ENCODE data around the gene ADAMTS14.
"Not testable (repeated sequence)": the region's sequence is repeated elsewhere in the genome, so short reads cannot be mapped to it uniquely, and the experiment has no call there.

Gene ADAMTS14

DNA sequence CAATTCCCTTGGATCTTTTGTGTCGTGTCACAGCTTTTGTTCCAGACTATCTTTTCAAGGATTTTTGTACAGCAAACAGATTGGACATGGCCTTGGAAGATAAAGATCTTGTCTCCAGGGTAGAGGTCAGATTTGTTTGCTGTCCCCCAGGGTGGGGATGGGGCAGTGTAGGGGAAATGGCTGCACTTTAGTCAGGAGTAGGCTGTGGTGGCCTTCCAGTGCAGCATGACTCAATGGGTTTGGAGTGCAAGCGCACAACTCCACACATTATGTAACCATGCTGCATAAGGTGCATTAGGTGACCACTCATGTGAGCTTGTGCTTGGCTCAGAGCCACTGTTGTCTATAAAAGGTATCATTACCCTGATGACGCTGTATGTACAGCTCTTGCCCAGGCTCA is 23.9 kb upstream of the ADAMTS14 start:
- no peak for TF ChIP-seq ZNF274 (IDR thresholded peaks at IDR 0.05; ENCODE audit: low read depth, low read length)
- no peak overlapping the region for H3K4me3 ChIP-seq (ENCODE audit: low read length)

DNA sequence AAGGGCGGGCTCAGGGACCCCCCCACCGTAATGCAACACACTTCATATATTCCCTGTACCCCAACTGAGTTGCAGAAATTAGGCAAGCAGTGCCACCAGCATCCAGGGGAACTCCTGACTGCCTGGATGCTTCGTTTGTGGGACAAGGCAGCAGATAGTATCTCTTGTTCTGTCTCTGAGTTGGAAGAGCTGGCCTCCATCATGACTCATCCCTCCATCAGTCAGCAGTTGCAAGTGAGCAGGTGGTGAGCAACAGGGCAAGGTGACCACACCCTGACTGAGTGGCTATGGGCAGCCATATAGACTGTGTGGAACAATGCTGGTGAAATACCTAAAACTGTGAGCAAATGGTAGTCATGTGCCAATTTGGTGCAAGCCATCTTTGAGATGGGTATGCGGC is 22.8 kb upstream of the ADAMTS14 start:
- H3K4me3 ChIP-seq (ENCODE audit: low read length) = no peak overlapping the region
- TF ChIP-seq ZNF274 (IDR thresholded peaks at IDR 0.05; ENCODE audit: low read depth, low read length) = no peak

DNA sequence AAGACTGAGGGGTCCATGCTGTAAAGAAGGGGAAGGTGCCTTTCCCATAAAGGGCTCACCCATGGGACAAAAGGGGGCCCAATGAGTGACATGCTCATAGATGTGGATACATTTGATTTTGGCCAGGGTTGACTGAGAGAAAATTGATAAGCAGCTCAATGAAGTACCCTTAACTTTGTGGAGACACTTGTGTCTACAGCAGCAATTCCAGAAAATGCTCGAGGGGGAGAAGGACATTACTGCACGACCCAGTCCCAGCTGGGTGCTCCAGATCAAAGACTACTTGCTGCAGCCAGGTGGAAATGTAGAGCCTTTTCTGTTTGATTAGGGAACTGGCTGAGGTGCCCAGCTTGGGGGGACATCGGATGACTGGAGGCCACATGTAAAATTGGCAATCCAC is 22.2 kb upstream of the ADAMTS14 start:
- TF ChIP-seq ZNF274 (IDR thresholded peaks at IDR 0.05; ENCODE audit: low read depth, low read length) = no peak
- H3K4me3 ChIP-seq (ENCODE audit: low read length) = no peak overlapping the region

DNA sequence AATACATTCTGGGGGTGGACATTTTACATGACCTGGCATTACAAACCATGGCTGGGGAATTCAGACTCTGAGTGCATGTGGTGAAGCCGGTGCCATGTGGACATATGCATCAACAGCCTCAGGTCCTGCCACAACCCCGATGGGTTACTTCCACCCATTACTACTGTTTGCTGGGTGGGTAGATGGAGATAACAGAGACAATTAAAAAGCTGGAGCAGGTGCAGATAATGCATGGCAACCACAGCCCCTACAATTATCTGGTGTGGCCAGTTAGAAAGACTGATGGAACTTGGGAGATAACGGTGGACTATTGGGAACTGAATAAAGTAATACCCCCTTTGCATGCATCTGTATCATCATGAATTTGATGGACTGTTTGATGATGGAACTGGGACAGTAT is 21.6 kb upstream of the ADAMTS14 start:
- no peak overlapping the region for H3K4me3 ChIP-seq (ENCODE audit: low read length)
- TF ChIP-seq ZNF274 (IDR thresholded peaks at IDR 0.05; ENCODE audit: low read depth, low read length) = no peak

DNA sequence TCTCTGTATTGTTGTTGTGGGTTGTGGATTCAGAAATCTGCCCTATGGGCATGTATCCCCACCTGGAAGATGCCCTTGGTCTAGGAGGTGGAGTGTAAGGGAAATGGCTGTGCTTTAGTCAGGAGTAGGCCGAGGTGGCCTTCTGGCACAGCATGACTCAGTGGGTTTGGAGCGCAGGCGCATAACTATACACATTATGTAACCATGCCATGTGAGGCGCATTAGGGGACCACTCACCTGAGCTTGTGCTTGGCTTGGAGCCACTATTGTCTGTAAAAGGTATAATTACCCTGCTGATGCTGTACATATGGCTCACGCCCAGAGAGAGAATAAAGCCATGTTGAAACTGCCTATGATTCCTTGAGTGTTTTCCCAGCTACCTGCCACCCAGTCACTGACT is 20.6 kb upstream of the ADAMTS14 start:
- TF ChIP-seq ZNF274 (IDR thresholded peaks at IDR 0.05; ENCODE audit: low read depth, low read length) = no peak
- no peak overlapping the region for H3K4me3 ChIP-seq (ENCODE audit: low read length)

DNA sequence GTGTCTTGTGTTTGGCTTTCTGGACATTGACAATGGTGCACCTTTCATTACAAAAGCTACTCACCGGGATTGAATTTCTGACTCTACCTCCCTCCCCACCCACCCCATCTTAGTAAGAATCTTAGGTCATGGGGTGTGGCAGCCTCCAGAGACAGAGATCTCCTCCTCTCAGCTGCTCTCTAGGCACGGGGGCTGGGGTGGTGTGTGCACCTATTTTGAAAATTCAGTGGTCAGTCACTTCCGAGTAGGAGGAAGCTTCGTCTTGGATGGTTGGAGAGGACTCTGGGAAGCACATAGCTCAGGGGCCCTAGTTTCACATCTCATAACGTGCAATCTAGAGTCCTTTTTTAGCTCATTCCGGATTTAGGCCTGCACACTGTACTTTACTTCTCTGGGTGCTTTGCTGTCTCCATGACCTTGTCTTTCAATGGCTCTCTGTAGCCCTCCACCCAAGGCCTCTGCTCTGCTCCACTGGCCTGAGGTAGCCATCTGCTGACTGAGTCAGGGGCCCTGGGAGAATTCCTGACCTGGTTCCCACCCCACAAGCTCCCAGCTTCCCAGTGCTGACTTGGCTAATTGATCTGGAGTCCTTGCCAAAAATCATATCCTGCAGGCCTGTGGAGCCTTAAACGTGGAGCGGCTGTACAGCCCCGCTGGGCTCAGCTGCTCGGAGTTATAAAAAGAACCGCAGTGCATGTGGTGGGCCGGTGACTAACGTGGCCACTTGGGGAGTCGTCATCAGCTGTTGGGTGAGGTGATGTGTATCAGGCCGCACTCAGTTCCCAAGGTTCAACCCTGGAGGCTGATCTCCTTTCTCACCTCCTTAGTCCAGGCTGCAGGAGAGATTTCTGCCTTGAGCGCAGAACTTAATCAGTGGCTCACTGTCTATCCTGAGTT is 19.3 kb upstream of the ADAMTS14 start:
- H3K4me3 ChIP-seq (ENCODE audit: low read length) = no peak overlapping the region
- no peak for TF ChIP-seq ZNF274 (IDR thresholded peaks at IDR 0.05; ENCODE audit: low read depth, low read length)

DNA sequence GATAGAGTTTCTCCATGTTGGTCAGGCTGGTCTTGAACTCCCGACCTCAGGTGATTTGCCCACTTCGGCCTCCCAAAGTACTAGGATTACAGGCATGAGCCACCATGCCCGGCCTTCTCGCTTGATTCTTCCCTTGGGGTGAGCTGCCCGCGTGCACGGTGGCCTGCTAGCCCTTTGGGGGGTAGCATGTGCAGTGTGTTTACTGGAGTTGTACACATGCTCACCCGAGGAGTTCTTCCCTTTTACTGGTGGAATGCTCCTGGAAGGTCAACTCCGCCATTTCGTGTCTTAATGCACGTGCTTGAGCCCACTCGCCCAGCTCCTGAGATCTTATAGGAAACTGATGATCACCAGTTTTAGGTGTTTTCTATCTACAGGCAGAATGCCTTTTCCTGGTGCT is 17.0 kb upstream of the ADAMTS14 start:
- no peak for TF ChIP-seq ZNF274 (IDR thresholded peaks at IDR 0.05; ENCODE audit: low read depth, low read length)
- no peak overlapping the region for H3K4me3 ChIP-seq (ENCODE audit: low read length)

DNA sequence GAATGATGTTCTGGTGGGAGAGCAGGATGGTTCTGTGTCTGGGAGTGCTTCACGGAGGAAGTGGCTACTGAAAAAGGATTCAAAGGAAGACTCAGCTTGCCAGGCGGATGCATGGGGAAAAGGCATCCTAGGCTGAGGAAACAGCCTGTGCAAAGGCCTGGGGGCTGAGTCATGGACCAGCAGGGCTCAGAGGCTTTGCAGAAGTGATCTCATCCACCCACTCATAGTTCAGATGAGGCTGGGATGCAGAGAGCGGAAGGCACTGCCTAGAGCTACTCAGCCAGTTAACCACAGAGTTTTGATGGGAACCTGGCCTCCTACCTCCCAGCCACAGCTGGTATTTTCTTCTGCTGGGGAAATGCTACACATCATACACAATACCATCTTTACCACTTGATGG is 15.8 kb upstream of the ADAMTS14 start:
- TF ChIP-seq ZNF274 (IDR thresholded peaks at IDR 0.05; ENCODE audit: low read depth, low read length) = no peak
- H3K4me3 ChIP-seq (ENCODE audit: low read length) = no peak overlapping the region

DNA sequence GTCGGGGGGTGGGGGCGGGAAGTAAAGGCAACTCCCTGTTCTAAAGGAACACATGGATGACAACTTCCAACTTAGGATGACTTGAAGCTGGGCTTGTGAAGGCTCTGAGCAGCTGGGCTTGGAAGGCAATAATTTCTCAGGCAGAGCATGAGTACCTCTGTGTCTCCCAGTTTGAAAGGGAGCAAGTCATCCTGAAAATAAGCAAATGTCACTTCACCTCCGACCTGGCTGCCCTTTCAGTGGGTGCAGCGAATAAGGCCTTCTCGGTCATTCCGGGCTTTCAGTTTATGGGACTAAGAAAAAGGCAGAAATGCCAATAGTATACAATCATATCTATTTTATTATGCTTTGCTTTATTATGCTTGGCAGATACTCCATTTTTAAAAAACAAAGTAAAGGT is 15.3 kb upstream of the ADAMTS14 start:
- TF ChIP-seq ZNF274 (IDR thresholded peaks at IDR 0.05; ENCODE audit: low read depth, low read length) = no peak
- no peak overlapping the region for H3K4me3 ChIP-seq (ENCODE audit: low read length)

DNA sequence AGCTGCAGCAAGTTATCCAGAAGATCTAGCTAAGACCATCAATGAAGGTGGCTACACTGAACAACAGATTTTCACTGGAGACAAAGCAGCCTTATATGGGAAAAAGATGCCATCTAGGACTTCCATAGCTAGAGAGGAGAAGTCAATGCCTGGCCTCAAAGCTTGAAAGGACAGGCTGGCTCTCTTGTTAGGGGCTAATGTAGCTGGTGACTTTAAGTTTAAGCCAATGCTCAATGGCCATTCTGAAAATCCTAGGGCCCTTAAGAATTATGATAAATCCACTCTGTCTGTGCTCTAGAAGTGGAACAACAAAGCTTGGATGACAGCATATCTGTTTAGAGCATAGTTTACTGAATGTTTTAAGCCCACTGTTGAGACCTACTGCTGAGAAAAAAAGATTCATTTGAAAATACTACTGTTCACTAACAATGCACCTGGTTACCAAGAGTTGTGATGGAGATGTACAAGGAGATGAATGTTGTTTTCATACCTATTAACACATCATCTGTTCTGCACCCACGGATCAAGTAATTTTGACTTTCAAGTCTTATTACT is 13.6 kb upstream of the ADAMTS14 start:
- no peak overlapping the region for H3K4me3 ChIP-seq (ENCODE audit: low read length)
- TF ChIP-seq ZNF274 (IDR thresholded peaks at IDR 0.05; ENCODE audit: low read depth, low read length) = no peak

DNA sequence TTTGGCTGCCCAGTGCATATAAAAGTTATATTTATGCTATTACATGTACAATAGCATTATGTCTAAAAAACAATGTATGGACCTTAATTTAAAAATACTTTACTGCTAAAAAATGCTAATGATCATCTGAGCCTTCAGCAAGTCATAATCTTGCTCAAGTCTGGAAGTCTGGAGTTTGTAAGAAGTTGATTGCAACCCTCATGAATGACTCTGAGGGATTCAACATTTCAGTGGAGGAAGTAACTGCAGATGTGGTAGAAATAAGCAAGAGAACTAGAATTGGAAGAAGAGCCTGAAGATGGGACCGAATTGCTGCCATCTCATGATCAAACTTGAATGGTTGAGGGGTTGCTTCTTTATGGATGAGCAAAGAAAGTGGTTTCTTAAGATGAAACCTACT is 13.0 kb upstream of the ADAMTS14 start:
- no peak for TF ChIP-seq ZNF274 (IDR thresholded peaks at IDR 0.05; ENCODE audit: low read depth, low read length)
- H3K4me3 ChIP-seq (ENCODE audit: low read length) = no peak overlapping the region

DNA sequence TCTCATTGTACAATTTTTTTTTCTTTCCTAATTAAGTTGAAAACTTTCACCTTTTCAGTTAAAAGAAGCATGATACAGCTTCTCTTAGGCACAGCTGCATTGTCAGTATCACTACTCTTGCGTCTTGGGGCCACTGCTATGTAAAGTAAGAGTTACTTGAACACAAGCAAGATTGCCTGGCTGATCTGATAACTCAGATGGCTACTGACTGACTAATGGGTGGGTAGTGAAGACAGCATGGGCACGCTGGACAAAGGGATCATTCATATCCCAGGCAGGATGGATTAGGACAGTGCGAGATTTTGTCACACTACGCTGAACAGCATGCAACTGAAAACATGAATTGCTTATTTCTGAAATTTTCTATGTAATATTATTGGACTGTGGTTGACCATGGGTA is 11.6 kb upstream of the ADAMTS14 start:
- TF ChIP-seq ZNF274 (IDR thresholded peaks at IDR 0.05; ENCODE audit: low read depth, low read length) = no peak

DNA sequence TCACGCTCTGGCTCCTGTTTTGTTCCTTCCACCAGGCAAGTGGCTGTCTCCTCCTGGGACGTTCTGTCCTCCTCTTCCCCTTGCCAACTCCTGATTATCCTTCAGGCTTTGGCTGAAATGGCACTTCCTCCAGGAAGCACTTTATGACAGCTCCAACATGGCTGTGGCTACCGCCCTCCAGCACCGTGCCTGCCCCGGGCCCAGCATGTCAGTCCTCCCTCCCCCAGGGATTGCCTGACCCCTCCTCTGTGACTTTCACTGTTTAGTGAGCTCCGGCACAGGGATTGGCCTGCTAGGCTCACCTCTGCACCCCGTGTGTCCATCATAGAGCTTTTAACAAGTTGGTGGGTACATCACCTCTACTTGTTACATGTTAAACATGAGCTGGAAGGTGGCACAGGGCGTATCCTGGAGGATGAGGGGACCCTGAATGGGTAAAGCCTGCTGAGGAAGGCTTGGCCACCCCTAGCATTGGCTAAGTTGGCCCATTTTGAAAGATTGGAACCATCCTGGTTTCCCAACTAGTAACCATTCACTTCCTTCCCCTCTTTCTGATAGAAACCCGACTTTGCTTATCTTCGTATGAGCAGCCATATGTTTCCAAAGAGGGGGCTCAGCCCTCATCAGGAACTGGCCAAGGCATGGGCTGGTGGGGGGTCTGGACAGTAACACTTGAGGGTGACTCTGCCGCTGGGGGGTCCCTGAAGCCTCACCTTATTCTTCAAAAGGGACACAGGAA is 10.5 kb upstream of the ADAMTS14 start:
- H3K4me3 ChIP-seq (ENCODE audit: low read length) = no peak overlapping the region
- no peak for TF ChIP-seq ZNF274 (IDR thresholded peaks at IDR 0.05; ENCODE audit: low read depth, low read length)

More for the DNA sequence above, 11.6 kb upstream of the ADAMTS14 start:
- H3K4me3 ChIP-seq (ENCODE audit: low read length) = no peak overlapping the region

DNA sequence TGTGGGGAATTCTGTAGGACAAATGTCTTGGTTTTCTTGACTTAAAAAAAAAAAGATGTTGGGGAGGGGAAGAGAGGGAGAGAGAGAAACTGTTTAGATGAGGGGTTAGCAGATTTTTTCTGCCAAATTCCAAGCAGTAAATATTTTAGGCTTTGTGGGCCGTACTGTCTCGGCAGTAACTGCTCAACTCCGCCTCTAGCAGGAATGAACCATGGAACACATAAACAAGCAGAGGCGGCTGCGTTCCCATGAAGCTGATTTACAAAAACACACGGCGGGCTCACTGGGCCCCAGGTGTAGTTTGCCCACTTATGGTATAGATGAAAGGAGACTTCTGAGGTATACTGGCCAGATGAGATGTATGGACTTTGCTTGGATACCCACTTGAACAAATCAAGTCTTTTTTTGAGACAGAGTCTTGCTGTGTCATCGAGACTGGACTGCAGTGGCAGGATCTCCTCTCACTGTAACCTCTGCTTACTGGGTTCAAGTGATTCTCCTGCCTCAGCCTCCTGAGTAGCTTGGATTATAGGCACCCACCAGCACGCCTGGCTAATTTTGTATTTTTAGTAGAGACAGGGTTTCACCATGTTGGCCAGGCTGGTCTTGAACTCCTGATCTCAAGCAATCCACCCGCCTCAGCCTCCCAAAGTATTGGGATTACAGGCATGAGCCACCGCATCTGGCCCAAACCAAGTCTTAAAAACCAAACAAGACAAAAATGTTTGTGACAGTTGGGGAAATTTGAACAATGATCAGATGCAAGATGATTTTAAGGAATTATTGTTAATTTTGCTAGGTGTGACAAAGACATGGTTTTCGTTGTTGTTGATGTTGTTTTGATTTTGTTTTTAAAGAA is 9.7 kb upstream of the ADAMTS14 start:
- H3K4me3 ChIP-seq (ENCODE audit: low read length) = no peak overlapping the region
- no peak for TF ChIP-seq ZNF274 (IDR thresholded peaks at IDR 0.05; ENCODE audit: low read depth, low read length)

DNA sequence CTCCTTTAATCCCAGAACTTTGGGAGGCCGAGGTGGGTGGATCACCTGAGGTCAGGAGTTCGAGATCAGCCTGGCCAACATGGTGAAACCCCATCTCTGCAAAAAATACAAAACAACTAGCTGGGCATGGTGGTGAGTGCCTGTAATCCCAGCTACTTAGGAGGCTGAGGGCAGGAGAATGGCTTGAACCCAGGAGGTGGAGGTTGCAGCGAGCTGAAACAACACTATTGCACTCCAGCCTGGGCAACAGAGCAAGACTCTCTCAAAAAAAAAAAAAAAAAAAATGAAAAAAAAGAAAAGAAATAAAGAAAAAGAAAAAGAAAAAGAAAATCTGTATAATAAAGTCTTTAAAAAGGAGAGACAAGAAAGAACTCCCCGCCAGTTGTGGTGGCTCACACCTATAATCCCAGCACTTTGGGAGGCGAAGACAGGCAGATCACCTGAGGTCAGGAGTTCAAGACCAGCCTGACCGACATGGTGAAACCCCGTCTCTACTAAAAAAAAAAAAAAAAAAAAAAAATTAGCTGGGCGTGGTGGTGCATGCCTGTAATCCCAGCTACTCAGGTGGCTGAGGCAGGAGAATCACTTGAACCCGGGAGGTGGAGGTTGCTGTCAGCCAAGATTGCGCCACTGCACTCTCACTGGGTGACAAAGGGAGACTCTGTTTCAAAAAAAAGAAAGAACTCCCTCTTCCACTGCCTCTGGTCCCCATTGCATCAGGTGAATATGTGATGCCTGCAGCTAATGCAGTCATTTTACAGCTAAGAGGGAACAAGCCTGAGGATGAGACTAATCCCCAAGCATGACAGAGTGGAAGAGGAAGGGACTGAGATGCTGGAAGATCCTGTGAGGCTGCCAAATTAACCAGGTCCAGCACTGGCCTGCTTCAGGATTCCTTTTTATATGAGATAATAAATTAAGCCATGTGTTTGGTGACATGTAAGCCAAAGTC is 8.6 kb upstream of the ADAMTS14 start:
- not testable (repeated sequence) for H3K4me3 ChIP-seq (ENCODE audit: low read length)
